Endothelial cell of umbilical vein (primary cell): Measurements from ENCODE around the gene FRMD4A. TPM values are rescaled to one million over a fixed set of nuclear protein-coding genes. Genes with fewer than 3 reads are reported as not detected.

Experiments used
- BruUV-seq: library from RNA; stranded (reverse); fragments of 400-500 nt; replicated peaks from 2 replicates; lab custom pipeline; 2021; lab: Mats Ljungman, UMichigan
- CTCF ChIA-PET: fragments of 300-600, 350-600 bp; sonication (Branson Sonifier 250); formaldehyde crosslinking; loops from one replicate; lab custom pipeline; 2021; ENCODE audit warnings: antibody characterized with exemption, inconsistent platforms; lab: Charles Lee
- POLR2A ChIA-PET: fragments of 300-600, 350-600 bp; sonication (Branson Sonifier 250); formaldehyde crosslinking; loops from one replicate; lab custom pipeline; 2021; ENCODE audit warnings: antibody characterized with exemption, inconsistent platforms; lab: Charles Lee
- DNase-seq: peaks from one replicate; pipeline ENCODE4 v3.0.0-alpha.2; 2011; ENCODE audit warnings: low read depth, low spot score
- FAIRE-seq: peaks from 2 replicates; lab custom pipeline; 2011; peaks lifted over from hg19 to GRCh38; lab: Jason Lieb, UNC
- H2AFZ ChIP-seq: 2 replicates; pipeline ENCODE4 v1.6.0; 2012; ENCODE audit warnings: low read depth, low read length, control low read depth, inconsistent platforms
- H3K27ac ChIP-seq: 2 replicates; pipeline ENCODE4 v1.5.1; 2011; ENCODE audit warnings: low read depth, mild to moderate bottlenecking, control low read depth, low read length, moderate library complexity; ENCODE audit not compliant: insufficient read depth
- H3K27me3 ChIP-seq, 2 experiments: 2 replicates each; pipeline versions ENCODE4 v1.6.0 to v1.6.1; 2011; ENCODE audit warnings: low read length in 2 of 2, mixed read lengths in 1 of 2; ENCODE audit not compliant: control insufficient read depth in 2 of 2, insufficient read depth in 2 of 2
- H3K36me3 ChIP-seq, 2 experiments: 2 replicates in 1 of 2; 3 replicates in 1 of 2; pipeline ENCODE4 v1.5.1; 2011; ENCODE audit warnings: low read length in 2 of 2, mild to moderate bottlenecking in 1 of 2, moderate library complexity in 1 of 2; ENCODE audit not compliant: control insufficient read depth in 2 of 2, insufficient read depth in 2 of 2; ENCODE audit errors: extremely low read depth in 1 of 2
- H3K4me1 ChIP-seq: 3 replicates; pipeline ENCODE4 v1.5.1; 2011; ENCODE audit warnings: mild to moderate bottlenecking, low read length; ENCODE audit not compliant: control insufficient read depth, insufficient read depth; ENCODE audit errors: extremely low read depth
- H3K4me2 ChIP-seq: 2 replicates; pipeline ENCODE4 v1.6.1; 2011; ENCODE audit warnings: low read length, control low read depth, mixed read lengths; ENCODE audit not compliant: insufficient read depth
- H3K4me3 ChIP-seq, 3 experiments: fragments of 200-600 bp in 1 of 3; sonication (generic), shearing (Covaris generic) in 1 of 3; replicated peaks in 1 of 3; 2 replicates each; pipeline ENCODE4 v1.5.1; 2011 to 2016; ENCODE audit warnings: control low read depth in 3 of 3, low read length in 3 of 3, mild to moderate bottlenecking in 2 of 3, inconsistent platforms in 1 of 3, low read depth in 1 of 3, moderate library complexity in 1 of 3; ENCODE audit not compliant: insufficient read depth in 1 of 3
- H3K79me2 ChIP-seq: 2 replicates; pipeline ENCODE4 v1.6.0; 2012; ENCODE audit warnings: low read length, inconsistent platforms; ENCODE audit not compliant: control insufficient read depth, insufficient read depth
- H3K9ac ChIP-seq: replicated peaks from 2 replicates; pipeline ENCODE3; 2011; ENCODE audit warnings: low read length, control low read depth; ENCODE audit not compliant: insufficient read depth; ENCODE audit errors: extremely low read depth
- H3K9me1 ChIP-seq: replicated peaks from 3 replicates; pipeline ENCODE4 v1.6.0; 2011; ENCODE audit warnings: mild to moderate bottlenecking, low read length; ENCODE audit not compliant: control insufficient read depth, insufficient read depth; ENCODE audit errors: extremely low read depth
- H3K9me3 ChIP-seq: replicated peaks from 2 replicates; pipeline ENCODE4 v1.5.1; 2012; ENCODE audit warnings: low read length, inconsistent platforms; ENCODE audit not compliant: control insufficient read depth, insufficient read depth
- H4K20me1 ChIP-seq: replicated peaks from 2 replicates; pipeline ENCODE3; 2011; ENCODE audit warnings: mild to moderate bottlenecking, low read length; ENCODE audit not compliant: control insufficient read depth, insufficient read depth; ENCODE audit errors: extremely low read depth
- EZH2 ChIP-seq: IDR thresholded peaks from 2 replicates; pipeline ENCODE4 v1.6.1; 2012; ENCODE audit warnings: borderline replicate concordance, low read depth, mild to moderate bottlenecking, moderate library complexity, low read length, inconsistent platforms; ENCODE audit not compliant: severe bottlenecking
- FOS ChIP-seq: IDR thresholded peaks from 2 replicates; pipeline ENCODE4 v1.6.1; 2011; ENCODE audit warnings: mild to moderate bottlenecking, low read length, moderate library complexity, borderline replicate concordance; ENCODE audit not compliant: insufficient read depth
- GATA2 ChIP-seq: IDR thresholded peaks from 2 replicates; pipeline ENCODE4 v1.7.0; 2011; ENCODE audit warnings: low read depth, mild to moderate bottlenecking, moderate library complexity, mixed read lengths, low read length; ENCODE audit not compliant: insufficient read length, insufficient read depth
- JUN ChIP-seq: IDR thresholded peaks from 2 replicates; pipeline ENCODE4 v1.6.1; 2011; ENCODE audit warnings: borderline replicate concordance, low read depth; ENCODE audit not compliant: insufficient read length, insufficient read depth
- MYC ChIP-seq: IDR thresholded peaks from one replicate; pipeline ENCODE4 v1.6.1; 2011; ENCODE audit warnings: mild to moderate bottlenecking, low read depth, low read length
- POLR2A ChIP-seq: IDR thresholded peaks from 2 replicates; pipeline ENCODE4 v1.6.1; 2012; ENCODE audit warnings: low read depth, mild to moderate bottlenecking, control low read depth, low read length
- POLR2AphosphoS5 ChIP-seq: IDR thresholded peaks from 2 replicates; pipeline ENCODE4 v1.6.1; 2012; ENCODE audit warnings: low read depth, mild to moderate bottlenecking, control low read depth, low read length, moderate library complexity; ENCODE audit not compliant: insufficient read depth
- dilution Hi-C: fragments of 300-500 bp; cut with MboI; formaldehyde crosslinking; loops from one replicate; pipeline ENCODE4 v1.15.0; 2019; ENCODE audit warnings: low sequenced_read_pairs; ENCODE audit not compliant: extremely low pct_ligation_motif_present
- intact Hi-C: fragments of 100-400 bp; cut with micrococcal nuclease; formaldehyde crosslinking; loops from one replicate; pipeline ENCODE4 v1.10.0; 2022
- polyA plus RNA-seq, 4 experiments: library from polyadenylated mRNA; depleted of rRNA in 3 of 4; stranded (reverse) in 3 of 4; unstranded in 1 of 4; fragments of >200 nt; gene quantifications; 2 replicates each; pipeline versions ENCODE4 v1.2.1 to v1.2.3, GENCODE V29; 2011 to 2012; ENCODE audit warnings: missing spikeins in 1 of 4
- total RNA-seq: library from RNA; stranded (reverse); gene quantifications from 2 replicates; pipeline ENCODE4 v1.2.3, GENCODE V29; 2021
- TF ChIP-seq, protein P1 (sequence below), 2 donors: IDR thresholded peaks; 1 replicate in 1 of 2; 2 replicates in 1 of 2; pipeline ENCODE4 v1.5.1; 2011; ENCODE audit warnings: low read length in 2 of 2, mild to moderate bottlenecking in 2 of 2, moderate library complexity in 2 of 2, control low read depth in 1 of 2, inconsistent platforms in 1 of 2, low read depth in 1 of 2; ENCODE audit not compliant: insufficient read depth in 1 of 2; ENCODE audit errors: extremely low read depth in 1 of 2
- TF ChIP-seq, protein P2 (sequence below): IDR thresholded peaks from 2 replicates; pipeline ENCODE4 v1.6.1; 2011; ENCODE audit not compliant: insufficient read depth, insufficient read length

The FRMD4A gene
- total and polyA plus RNA-seq, 2 donors (not counting 3 experiments of a cell fraction or from before 2014, with no cell fraction given) = 123 to 148 TPM

DNA sequence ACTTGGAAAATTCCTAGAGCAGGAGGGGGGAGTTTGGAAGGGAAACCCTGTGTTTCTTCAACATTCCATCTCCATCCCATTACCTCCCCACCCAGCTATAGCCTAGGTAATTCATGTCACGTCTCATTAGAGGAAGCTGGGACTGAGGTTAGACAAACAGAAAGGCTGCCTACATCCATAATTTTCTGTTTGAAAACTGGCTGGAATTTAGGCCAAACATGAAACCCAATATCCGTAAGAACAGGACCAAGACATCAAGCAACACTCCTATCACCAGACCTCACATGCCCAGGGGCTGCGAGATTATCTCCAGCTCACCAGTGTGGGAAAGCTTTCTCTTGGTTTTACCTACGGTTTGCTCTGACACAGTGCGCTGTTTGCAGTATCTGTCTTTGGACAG is 316.3 kb downstream of the FRMD4A start:
- no peaks in the 10 kb centered on the region for H3K9me3 ChIP-seq
- CTCF ChIA-PET = interaction anchor here (1.3 to 2.7 kb wide), 3 partner anchors 18 to 80 kb away, joined by 3 to 11 read pairs (median 4); no protein-coding TSS in a partner anchor
- no peak overlapping the region for H3K9ac ChIP-seq
- DNase-seq = no peak
- H2AFZ ChIP-seq = no peak overlapping the region
- no peaks in the 10 kb centered on the region for H3K9me1 ChIP-seq
- POLR2A ChIA-PET = no interaction called here
- no peak for FAIRE-seq
- dilution Hi-C loops (no loop called here), intact Hi-C loops (no loop called here)
- no peaks in the 10 kb centered on the region for H4K20me1 ChIP-seq
- H3K4me2 ChIP-seq = no peak overlapping the region
- H3K27me3 ChIP-seq = no peaks in the 10 kb centered on the region
- peaks cover 24% of the 10 kb centered on the region for H3K4me1 ChIP-seq
- no peaks in the 10 kb centered on the region for H3K79me2 ChIP-seq
- H3K36me3 ChIP-seq = no peaks in the 10 kb centered on the region
- H3K4me3 ChIP-seq = no peak overlapping the region
- no TSS peak for BruUV-seq
- H3K27ac ChIP-seq = no peak overlapping the region
- TF ChIP-seq FOS (no peak), GATA2 (no peak), JUN (no peak), POLR2AphosphoS5 (no peak), MYC (no peak), EZH2 (no peak), POLR2A (no peak)
- TF ChIP-seq, protein P1, sequence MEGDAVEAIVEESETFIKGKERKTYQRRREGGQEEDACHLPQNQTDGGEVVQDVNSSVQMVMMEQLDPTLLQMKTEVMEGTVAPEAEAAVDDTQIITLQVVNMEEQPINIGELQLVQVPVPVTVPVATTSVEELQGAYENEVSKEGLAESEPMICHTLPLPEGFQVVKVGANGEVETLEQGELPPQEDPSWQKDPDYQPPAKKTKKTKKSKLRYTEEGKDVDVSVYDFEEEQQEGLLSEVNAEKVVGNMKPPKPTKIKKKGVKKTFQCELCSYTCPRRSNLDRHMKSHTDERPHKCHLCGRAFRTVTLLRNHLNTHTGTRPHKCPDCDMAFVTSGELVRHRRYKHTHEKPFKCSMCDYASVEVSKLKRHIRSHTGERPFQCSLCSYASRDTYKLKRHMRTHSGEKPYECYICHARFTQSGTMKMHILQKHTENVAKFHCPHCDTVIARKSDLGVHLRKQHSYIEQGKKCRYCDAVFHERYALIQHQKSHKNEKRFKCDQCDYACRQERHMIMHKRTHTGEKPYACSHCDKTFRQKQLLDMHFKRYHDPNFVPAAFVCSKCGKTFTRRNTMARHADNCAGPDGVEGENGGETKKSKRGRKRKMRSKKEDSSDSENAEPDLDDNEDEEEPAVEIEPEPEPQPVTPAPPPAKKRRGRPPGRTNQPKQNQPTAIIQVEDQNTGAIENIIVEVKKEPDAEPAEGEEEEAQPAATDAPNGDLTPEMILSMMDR (IDR thresholded peaks at IDR 0.05; ENCODE audit: extremely low read depth in 1 of 2, insufficient read depth in 1 of 2, low read depth in 1 of 2, low read length in 2 of 2) = no peak
- TF ChIP-seq, protein P2, sequence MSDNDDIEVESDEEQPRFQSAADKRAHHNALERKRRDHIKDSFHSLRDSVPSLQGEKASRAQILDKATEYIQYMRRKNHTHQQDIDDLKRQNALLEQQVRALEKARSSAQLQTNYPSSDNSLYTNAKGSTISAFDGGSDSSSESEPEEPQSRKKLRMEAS = no peak
